Right lobe of liver (tissue), 4 donors: ENCODE measurements around the gene SP7.

ENCODE experiments used
- POLR2A ChIP-seq: fragments of 450-650 bp; IDR thresholded peaks from one replicate; pipeline ENCODE4 v1.6.1; 2017; ENCODE audit warnings: antibody characterized with exemption, mild to moderate bottlenecking
- TF ChIP-seq, protein P1 (sequence below), 4 donors: fragments of 200-600 bp in 3 of 4; fragments of 450-650 bp in 1 of 4; IDR thresholded peaks; one replicate each; pipeline versions ENCODE4 v1.5.1 to v1.8.0; 2016 to 2022; ENCODE audit warnings: antibody characterized with exemption in 4 of 4, mild to moderate bottlenecking in 2 of 4
- donor health status: DM: no; HTN: no; CAD: no.
- donor health status: DM: no; HTN: no; CAD: no.
- donor health status: DM: no; HTN: yes; CAD: no.

DNA sequence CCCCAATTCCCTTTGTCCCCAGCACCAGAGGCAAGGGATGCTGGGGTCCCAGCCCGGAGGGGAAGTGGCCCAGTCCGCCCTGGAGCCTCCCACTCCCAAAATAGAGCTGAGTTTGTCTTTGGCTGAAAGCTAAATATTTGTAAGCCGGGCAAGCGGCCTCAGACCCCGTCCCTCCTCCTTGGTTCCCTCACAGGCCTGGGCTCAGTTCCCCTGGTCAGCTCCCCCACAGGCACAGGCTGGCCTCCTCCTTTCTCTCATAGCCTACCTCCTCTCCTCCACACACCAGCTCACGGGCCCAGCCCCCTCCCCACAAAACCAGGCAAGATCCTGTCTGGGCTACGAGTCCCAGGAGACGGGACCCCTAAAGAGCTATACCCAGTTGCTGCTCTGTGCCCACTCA, 1.3 kb downstream of the SP7 start:
- no peak for TF ChIP-seq POLR2A
- TF ChIP-seq, protein P1, sequence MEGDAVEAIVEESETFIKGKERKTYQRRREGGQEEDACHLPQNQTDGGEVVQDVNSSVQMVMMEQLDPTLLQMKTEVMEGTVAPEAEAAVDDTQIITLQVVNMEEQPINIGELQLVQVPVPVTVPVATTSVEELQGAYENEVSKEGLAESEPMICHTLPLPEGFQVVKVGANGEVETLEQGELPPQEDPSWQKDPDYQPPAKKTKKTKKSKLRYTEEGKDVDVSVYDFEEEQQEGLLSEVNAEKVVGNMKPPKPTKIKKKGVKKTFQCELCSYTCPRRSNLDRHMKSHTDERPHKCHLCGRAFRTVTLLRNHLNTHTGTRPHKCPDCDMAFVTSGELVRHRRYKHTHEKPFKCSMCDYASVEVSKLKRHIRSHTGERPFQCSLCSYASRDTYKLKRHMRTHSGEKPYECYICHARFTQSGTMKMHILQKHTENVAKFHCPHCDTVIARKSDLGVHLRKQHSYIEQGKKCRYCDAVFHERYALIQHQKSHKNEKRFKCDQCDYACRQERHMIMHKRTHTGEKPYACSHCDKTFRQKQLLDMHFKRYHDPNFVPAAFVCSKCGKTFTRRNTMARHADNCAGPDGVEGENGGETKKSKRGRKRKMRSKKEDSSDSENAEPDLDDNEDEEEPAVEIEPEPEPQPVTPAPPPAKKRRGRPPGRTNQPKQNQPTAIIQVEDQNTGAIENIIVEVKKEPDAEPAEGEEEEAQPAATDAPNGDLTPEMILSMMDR (IDR thresholded peaks at IDR 0.05): no peak
